GM21390 (cell line): ENCODE data around the gene TNP1.

Experiments
- ATAC-seq: cut with Tn5 transposase; IDR thresholded peaks from one replicate; pipeline ENCODE4 v1.9.1; 2021; ENCODE audit not compliant: unreplicated experiment

TNP1 gene

DNA sequence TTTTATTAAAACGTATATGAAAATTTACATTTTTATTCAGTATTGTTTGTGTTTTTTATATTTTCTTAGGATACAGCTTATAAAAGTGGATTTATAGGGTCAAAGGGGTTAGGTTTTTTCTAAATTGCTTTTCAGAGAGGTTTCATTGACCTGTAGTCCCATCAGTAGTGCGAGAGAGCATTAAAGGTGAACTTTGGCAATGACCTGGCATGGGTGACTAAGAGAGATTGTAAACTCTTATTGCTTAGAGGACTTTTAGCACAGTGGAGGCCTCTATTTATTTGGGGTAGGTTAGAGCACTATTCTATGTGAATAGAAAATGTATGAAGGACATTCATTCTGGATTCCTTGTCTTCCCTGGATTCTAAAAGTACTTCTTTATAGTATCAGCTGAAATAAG, 16.0 kb upstream of the TNP1 start:
- ATAC-seq, result no peak

- ATAC-seq, result no peak
Measured at GRCh38 chr2:216873573-216873972, 13.7 kb upstream of the TNP1 start.

GRCh38 chr2:216872624-216873023, 12.8 kb upstream of the TNP1 start:
- ATAC-seq, result no peak

DNA sequence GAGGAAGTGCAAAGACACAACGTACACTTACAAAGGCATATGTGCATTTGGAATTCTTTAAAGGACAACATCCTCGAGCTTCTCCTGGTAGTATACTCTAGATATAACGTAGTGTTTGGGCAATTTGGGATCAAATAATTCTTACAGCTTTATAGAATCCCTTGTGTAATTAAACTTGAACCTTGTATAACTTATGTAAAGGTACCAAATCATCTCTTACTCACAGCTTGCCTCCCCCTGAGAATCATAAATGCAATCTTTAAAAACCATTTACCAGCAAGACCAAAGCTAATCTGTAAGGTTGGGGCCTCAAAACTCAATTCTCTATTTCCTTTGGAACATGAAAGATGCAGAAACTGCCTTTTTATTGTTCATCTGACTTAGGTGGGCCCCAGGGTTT, 12.2 kb upstream of the TNP1 start:
- ATAC-seq, result no peak

DNA sequence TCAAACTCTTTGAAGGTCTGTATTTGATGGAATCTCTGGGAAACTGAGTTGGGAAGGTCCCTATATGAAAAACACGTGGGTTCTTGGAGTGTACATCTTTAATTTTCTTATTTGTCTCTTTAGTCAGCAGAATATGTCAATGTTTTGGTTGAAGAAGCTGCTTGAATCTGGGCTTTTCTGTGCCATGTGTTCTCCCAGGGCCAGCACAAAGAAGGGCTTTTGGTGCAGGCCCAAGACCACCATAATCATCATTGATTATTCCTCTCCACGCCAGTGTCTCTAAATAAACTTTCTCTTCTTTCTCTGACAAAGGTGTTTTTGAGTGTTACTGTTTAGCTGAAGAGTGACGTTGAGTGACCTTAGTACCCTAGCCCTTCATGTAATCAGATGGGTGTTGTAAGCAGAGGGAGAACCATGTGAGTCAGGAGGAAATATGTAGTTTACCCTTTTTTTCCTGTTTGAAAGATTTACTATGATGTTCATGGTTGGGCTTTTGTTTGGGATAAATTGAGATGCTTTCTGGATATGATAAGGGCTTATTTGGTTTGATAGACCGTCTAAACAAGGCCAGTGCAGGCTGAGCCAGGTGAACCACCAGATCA, 11.6 kb upstream of the TNP1 start:
- no peak for ATAC-seq

DNA sequence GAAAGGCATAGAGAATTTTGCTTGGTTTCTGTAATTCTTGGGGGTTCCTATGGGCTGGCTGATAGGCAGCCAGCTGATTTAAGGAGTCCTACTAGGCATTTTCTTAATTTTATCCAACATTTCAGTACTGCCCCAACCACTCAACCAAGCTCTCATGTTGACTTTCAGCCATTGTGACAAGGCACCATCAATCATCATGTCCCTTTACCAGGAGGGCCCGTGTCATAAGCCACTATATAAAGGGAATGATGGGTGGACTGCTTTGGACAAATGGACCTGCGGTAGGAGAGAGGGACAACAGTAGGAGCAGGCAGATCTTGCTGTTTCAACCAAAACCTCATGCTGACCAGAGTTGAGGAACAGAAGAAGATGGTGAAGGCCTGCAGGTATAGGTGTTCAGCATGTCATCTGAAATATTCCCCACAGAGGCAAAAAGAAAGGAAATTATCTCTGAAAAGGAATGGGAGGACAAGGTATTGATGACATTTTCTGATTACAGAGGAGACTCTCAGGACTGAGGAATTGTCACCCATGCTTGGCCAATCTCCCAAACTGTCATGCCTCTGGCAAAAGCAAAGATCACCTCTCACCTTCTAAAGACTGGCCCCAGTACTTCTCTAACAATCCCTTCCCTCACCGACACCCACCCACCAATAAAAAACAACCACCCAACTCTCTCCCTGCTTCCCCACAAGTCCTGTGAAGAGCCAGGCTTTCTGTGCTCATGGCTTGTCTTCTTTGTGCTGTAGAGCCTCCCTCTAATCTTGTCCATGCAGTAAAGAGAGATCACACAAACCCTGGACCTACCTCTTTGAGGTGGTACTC, 10.9 kb upstream of the TNP1 start:
- ATAC-seq, result no peak

- ATAC-seq, result no peak
Measured at GRCh38 chr2:216866515-216867095, 6.7 kb upstream of the TNP1 start.

DNA sequence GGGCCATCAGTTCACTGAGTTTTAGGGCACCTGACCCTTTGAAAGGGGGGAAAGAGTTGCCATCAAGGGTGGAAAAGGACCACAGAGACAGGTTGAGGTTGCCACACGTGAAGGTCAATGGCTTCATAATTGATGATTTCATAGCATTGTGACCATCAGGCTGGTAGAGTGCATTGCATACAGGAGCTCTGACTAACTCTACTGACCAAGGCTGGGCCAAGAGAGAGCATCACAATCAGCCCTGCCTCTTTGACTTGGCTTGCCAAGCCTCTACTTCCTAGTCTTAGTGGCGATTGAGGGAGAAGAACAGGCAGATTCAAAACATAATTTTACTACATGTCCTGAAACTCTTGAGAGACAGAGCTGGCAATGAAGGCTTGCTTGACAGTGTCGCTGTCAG, 5.8 kb upstream of the TNP1 start:
- ATAC-seq, result no peak

- ATAC-seq, result no peak
Measured at GRCh38 chr2:216863946-216864345, 4.1 kb upstream of the TNP1 start.

- ATAC-seq, result no peak
Measured at GRCh38 chr2:216862628-216863398, 2.9 kb upstream of the TNP1 start.

DNA sequence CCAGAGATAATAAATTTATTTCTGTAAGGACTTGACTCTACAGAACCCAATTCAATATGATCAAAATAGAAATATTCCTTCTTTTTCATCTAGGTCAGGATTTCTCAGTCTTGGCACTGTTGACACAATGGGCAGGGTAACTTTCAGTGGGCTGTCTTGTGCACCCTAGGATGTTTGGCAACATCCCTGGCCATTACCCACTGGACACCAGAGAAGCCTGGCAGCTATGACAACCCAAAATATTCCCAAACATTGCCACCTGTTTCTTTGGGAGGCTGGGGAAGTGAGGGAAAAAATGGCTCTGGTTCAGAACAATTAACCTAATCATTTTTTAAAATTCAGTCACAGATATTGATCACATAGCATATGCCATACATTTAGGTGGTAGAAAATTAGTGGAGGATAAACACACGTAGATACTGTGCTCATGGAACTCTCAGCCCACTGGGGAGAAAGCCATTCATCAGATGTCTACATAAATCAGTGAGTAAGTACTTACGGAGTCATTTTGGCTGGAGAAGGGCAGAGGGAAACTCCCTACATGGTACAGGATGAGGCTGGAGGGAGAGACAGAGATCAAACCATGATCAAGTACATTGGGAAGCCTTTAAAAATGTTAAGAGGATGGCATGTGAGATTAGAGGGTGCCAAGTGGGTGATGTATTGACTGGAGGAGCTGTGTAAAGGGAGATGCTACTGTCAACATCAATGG, 718 bp upstream of the TNP1 start:
- ATAC-seq, result no peak

DNA sequence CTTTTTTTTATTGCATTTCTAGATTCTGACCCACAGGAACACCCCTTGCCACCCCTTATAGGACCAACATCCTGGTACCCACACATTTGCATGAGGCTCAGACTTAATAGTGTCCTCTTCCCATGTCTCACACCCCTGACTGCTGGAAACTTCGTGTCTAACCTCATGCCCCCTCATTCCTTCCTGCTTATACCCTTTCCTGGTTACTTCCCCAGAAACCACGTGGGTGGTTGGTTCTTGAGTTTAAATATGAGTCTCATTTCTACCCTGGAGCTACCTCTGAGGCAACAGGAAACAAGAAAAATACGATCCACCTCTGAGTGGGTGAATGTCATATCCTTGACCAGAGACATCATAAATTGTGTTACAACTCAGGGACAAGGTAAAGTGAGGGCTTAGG, 1.6 kb downstream of the TNP1 start:
- no peak for ATAC-seq

GRCh38 chr2:216857131-216857550, 2.7 kb downstream of the TNP1 start:
- no peak for ATAC-seq

- no peak for ATAC-seq
Measured at GRCh38 chr2:216856406-216857065, 3.3 kb downstream of the TNP1 start.

GRCh38 chr2:216855605-216856004, 4.3 kb downstream of the TNP1 start:
- no peak for ATAC-seq

DNA sequence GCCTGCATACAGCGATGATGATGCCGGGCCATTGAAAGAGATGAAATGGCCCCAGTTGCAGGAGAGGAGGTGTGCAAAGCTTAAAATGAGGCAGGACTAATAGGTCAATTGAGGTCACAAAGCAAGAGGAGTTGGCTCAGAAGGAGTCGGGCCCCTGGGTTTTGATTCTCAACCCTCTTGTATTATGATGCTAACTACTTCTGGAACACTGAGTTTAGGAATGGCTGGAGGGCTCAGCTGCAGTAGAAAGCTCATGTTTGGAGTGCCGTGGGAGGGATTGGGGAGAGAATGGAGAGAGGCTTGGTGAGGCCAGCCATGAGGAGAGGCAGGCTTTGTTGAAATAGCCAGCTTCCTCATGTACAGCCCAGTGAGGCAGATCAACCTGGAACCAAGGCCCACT, 4.8 kb downstream of the TNP1 start:
- ATAC-seq, result no peak

GRCh38 chr2:216851486-216852090, 8.3 kb downstream of the TNP1 start:
- no peak for ATAC-seq

DNA sequence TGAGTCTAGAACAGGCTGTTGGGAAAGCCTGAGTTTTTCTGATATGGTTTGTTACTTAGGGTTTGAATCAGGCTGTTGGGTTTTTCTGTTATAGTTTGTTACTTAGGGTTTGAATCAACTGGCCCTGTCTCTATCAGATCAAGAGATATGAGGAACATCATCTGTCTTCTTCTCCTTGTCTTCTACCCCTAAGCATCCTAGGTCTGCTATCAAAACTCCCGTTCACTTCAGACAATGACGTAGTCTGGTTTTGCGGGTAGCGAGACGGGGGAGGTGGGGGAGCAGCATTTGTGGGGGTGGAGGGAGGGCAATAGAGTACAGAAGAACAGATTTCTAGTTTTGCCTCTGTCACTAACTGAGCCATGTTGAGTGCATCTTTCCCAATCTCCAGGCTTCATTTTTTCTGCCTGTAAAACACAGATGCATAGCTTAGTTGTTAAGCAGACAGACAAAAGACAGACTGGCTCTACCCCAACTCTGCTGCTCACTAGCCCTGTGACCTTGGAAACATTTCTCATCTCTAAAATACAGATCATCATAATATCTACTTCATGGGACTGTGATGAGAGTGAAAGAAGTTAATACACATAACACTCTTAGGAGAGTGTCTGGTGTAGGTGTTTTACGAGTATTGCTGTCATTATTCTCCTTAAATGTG, 9.1 kb downstream of the TNP1 start:
- no peak for ATAC-seq

GRCh38 chr2:216849987-216850386, 9.9 kb downstream of the TNP1 start:
- no peak for ATAC-seq

GRCh38 chr2:216845426-216845825, 14.4 kb downstream of the TNP1 start:
- ATAC-seq, result no peak
